ENCODE measurements around the gene PRDM16. TPM values are rescaled to one million over a fixed set of nuclear protein-coding genes. Genes with fewer than 3 reads are reported as not detected.
A peak's percentile ranks its signal among the peaks of the same experiment; 100 is the strongest.

PRDM16 gene
- polyA plus RNA-seq, 3 donors = not detected

DNA sequence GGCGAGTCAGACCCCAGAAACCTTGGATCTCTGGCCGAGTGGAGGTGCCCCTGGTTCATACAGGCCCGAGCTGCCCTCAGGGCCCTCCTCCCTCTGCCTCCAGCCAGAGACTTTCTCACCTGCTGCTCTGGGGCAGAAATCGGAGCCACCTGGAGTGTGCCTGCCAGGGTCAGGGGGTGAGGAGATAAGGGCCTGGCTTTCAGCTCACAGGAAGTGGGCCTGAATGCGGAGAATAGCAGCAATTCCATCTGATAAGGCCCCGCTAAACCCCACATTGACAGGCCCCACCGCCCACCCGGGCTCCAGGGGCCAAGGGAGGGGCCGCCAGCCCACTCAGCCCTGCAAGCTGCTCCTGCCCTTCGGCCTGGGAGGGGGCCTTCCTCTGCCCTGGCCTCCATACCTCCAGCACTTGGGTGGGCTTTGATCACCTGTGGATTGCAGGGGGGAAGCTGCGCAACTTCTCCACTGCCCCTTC, 261.8 kb downstream of the PRDM16 start:
- TF ChIP-seq, protein P1, sequence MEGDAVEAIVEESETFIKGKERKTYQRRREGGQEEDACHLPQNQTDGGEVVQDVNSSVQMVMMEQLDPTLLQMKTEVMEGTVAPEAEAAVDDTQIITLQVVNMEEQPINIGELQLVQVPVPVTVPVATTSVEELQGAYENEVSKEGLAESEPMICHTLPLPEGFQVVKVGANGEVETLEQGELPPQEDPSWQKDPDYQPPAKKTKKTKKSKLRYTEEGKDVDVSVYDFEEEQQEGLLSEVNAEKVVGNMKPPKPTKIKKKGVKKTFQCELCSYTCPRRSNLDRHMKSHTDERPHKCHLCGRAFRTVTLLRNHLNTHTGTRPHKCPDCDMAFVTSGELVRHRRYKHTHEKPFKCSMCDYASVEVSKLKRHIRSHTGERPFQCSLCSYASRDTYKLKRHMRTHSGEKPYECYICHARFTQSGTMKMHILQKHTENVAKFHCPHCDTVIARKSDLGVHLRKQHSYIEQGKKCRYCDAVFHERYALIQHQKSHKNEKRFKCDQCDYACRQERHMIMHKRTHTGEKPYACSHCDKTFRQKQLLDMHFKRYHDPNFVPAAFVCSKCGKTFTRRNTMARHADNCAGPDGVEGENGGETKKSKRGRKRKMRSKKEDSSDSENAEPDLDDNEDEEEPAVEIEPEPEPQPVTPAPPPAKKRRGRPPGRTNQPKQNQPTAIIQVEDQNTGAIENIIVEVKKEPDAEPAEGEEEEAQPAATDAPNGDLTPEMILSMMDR (IDR thresholded peaks at IDR 0.05) = no peak
- 74% methylated on average over 3 of the region's 11 CpGs for WGBS (ENCODE audit: insufficient coverage)
- H3K4me3 Mint-ChIP-seq = no peak overlapping the region
- Histone ChIP-seq H3K27ac (ENCODE audit: low read depth in 1 of 2, low read length in 2 of 2) (no peak overlapping the region), H3K27me3 (ENCODE audit: control insufficient read depth in 2 of 2, insufficient read depth in 2 of 2, low read length in 2 of 2) (no peaks in the 10 kb centered on the region), H3K9me3 (replicated peaks in 1 of 2; ENCODE audit: control insufficient read depth in 1 of 2, insufficient read depth in 1 of 2, low read length in 2 of 2) (no peaks in the 10 kb centered on the region), H3K79me2 (ENCODE audit: insufficient read depth, low read length) (no peaks in the 10 kb centered on the region), H3K4me2 (replicated peaks; ENCODE audit: extremely low read depth, low read length, poor library complexity, severe bottlenecking) (no peak overlapping the region), H3K4me3 (replicated peaks in 1 of 3; ENCODE audit: low read depth in 2 of 3, low read length in 3 of 3) (no peak overlapping the region), H3K4me1 (ENCODE audit: control insufficient read depth in 1 of 2, insufficient read depth in 2 of 2, low read length in 2 of 2) (no peaks in the 10 kb centered on the region), H2AFZ (ENCODE audit: insufficient read depth, low read depth, low read length, poor library complexity, severe bottlenecking) (no peak overlapping the region), H3K9ac (ENCODE audit: insufficient read depth, low read length, poor library complexity, severe bottlenecking) (no peak overlapping the region), H3K36me3 (replicated peaks in 1 of 2; ENCODE audit: control insufficient read depth in 1 of 2, insufficient read depth in 2 of 2, low read length in 2 of 2) (no peaks in the 10 kb centered on the region), H4K20me1 (ENCODE audit: insufficient read depth, low read length) (no peaks in the 10 kb centered on the region)
- H3K4me1 Mint-ChIP-seq = no peaks in the 10 kb centered on the region
- H3K27ac Mint-ChIP-seq = peak overlapping the region in 1 of 7 donors; percentile 33
- DNase-seq = no peak
- peaks cover 0 to 1% (median 0%) of the 10 kb centered on the region in 7 donors for H3K9me3 Mint-ChIP-seq
- peaks cover 0 to 3% (median 1%) of the 10 kb centered on the region in 3 donors for H3K27me3 Mint-ChIP-seq (ENCODE audit: low read depth in 3 of 3)
- no peaks in the 10 kb centered on the region for H3K36me3 Mint-ChIP-seq
- intact Hi-C loops (cut with micrococcal nuclease) = no loop called here

DNA sequence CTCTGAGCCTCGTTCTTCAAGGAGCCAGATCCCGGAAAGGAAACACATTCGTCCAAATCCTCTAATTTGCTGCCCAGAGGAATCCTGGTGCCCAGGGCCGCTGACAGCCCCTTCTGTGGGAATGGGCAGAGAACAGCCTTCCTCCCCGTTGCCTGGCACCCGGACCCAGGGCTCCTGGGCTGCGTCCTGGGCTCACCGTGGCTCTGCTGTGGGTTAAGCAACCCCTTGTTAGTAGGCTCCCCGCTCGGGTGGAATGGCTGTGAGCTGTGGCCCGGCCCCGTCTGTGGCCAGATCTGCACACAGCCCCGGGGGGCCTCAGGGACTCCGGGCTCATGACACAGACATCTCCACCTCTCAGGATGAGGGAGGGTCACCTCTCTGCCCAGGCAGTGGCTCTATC, 262.6 kb downstream of the PRDM16 start:
- H3K27ac Mint-ChIP-seq = no peak overlapping the region
- Histone ChIP-seq H3K36me3 (replicated peaks in 1 of 2; ENCODE audit: control insufficient read depth in 1 of 2, insufficient read depth in 2 of 2, low read length in 2 of 2) (no peaks in the 10 kb centered on the region), H3K27me3 (ENCODE audit: control insufficient read depth in 2 of 2, insufficient read depth in 2 of 2, low read length in 2 of 2) (no peaks in the 10 kb centered on the region), H2AFZ (ENCODE audit: insufficient read depth, low read depth, low read length, poor library complexity, severe bottlenecking) (no peak overlapping the region), H3K9ac (ENCODE audit: insufficient read depth, low read length, poor library complexity, severe bottlenecking) (no peak overlapping the region), H3K9me3 (replicated peaks in 1 of 2; ENCODE audit: control insufficient read depth in 1 of 2, insufficient read depth in 1 of 2, low read length in 2 of 2) (peaks cover 3 to 5% of the 10 kb centered on the region in 2 donors), H3K4me1 (ENCODE audit: control insufficient read depth in 1 of 2, insufficient read depth in 2 of 2, low read length in 2 of 2) (no peaks in the 10 kb centered on the region), H3K27ac (ENCODE audit: low read depth in 1 of 2, low read length in 2 of 2) (no peak overlapping the region), H4K20me1 (ENCODE audit: insufficient read depth, low read length) (no peaks in the 10 kb centered on the region), H3K4me2 (replicated peaks; ENCODE audit: extremely low read depth, low read length, poor library complexity, severe bottlenecking) (no peak overlapping the region), H3K79me2 (ENCODE audit: insufficient read depth, low read length) (no peaks in the 10 kb centered on the region), H3K4me3 (replicated peaks in 1 of 3; ENCODE audit: low read depth in 2 of 3, low read length in 3 of 3) (no peak overlapping the region)
- DNase-seq = no peak
- H3K9me3 Mint-ChIP-seq = peaks cover 0 to 1% (median 0%) of the 10 kb centered on the region in 7 donors
- H3K4me1 Mint-ChIP-seq = no peaks in the 10 kb centered on the region
- TF ChIP-seq, protein P1 (IDR thresholded peaks at IDR 0.05) = no peak
- peaks cover 0 to 3% (median 1%) of the 10 kb centered on the region in 3 donors for H3K27me3 Mint-ChIP-seq (ENCODE audit: low read depth in 3 of 3)
- H3K36me3 Mint-ChIP-seq = no peaks in the 10 kb centered on the region
- H3K4me3 Mint-ChIP-seq = no peak overlapping the region
- WGBS (ENCODE audit: insufficient coverage) = 95% methylated on average over 12 of the region's 14 CpGs
- intact Hi-C loops (cut with micrococcal nuclease) = no loop called here

Measured in CD14-positive monocyte (primary cell).